OCI-LY3 (cell line): ENCODE measurements around the gene MRPL55.

ENCODE experiments used
- CTCF ChIP-seq: fragments of 200-600, 300-600 bp; sonication (generic); IDR thresholded peaks from 2 replicates; pipeline ENCODE4 v1.5.1; 2014; ENCODE audit warnings: antibody characterized with exemption, low read length, low read depth
- EZH2phosphoT487 ChIP-seq: fragments of 200-600 bp; shearing (Covaris generic); IDR thresholded peaks from 2 replicates; pipeline ENCODE4 v1.6.1; 2018; ENCODE audit warnings: antibody characterized with exemption, mixed run types, low read depth

- TF ChIP-seq CTCF (no peak), EZH2phosphoT487 (no peak)
Observed at GRCh38 chr1:228112167-228112566, 3.1 kb upstream of the MRPL55 start.
